Activated CD8-positive, alpha-beta memory T cell treated with anti-CD3 and anti-CD28 coated beads for 36 hours (primary cell): ENCODE data around the gene ADAMTS2. TPM values are rescaled to one million over a fixed set of nuclear protein-coding genes. Genes with fewer than 3 reads are reported as not detected.

Experiments
- CTCF ChIA-PET: fragments of 350-600 bp; sonication (Branson Sonifier 250); formaldehyde crosslinking; loops from one replicate; lab custom pipeline; 2021; ENCODE audit warnings: antibody characterized with exemption; lab: Charles Lee
- POLR2A ChIA-PET: fragments of 350-600 bp; sonication (Branson Sonifier 250); formaldehyde crosslinking; loops from one replicate; lab custom pipeline; 2021; ENCODE audit warnings: antibody characterized with exemption; lab: Charles Lee
- total RNA-seq, 2 experiments: library from RNA; stranded (reverse); gene quantifications; one replicate each; pipeline ENCODE4 v1.2.3, GENCODE V29; 2021

Gene ADAMTS2
- total RNA-seq, 2 experiments from 2014 or later: not detected

- CTCF ChIA-PET: interaction anchor here (0.6 kb wide), 1 partner anchor 879 kb away, joined by 3 read pairs; no protein-coding TSS in a partner anchor
- POLR2A ChIA-PET: no interaction called here
Measured at GRCh38 chr5:179131321-179131835, 213.9 kb downstream of the ADAMTS2 start.

- POLR2A ChIA-PET: no interaction called here
Measured at GRCh38 chr5:179130101-179130681, 215.1 kb downstream of the ADAMTS2 start.

GRCh38 chr5:179129607-179130071, 215.6 kb downstream of the ADAMTS2 start:
- POLR2A ChIA-PET: no interaction called here
- CTCF ChIA-PET: no interaction called here

More at GRCh38 chr5:179130101-179130681, 215.1 kb downstream of the ADAMTS2 start:
- CTCF ChIA-PET: no interaction called here

GRCh38 chr5:179128976-179129375, 216.3 kb downstream of the ADAMTS2 start:
- CTCF ChIA-PET: no interaction called here
- POLR2A ChIA-PET: no interaction called here

- ChIA-PET CTCF (no interaction called here), POLR2A (no interaction called here)
Measured at GRCh38 chr5:179128041-179128365, 217.3 kb downstream of the ADAMTS2 start.

- ChIA-PET POLR2A (no interaction called here), CTCF (no interaction called here)
Measured at GRCh38 chr5:179127136-179128040, 217.9 kb downstream of the ADAMTS2 start.

GRCh38 chr5:179126506-179126991, 218.7 kb downstream of the ADAMTS2 start:
- ChIA-PET CTCF (no interaction called here), POLR2A (no interaction called here)

GRCh38 chr5:179125789-179126505, 219.3 kb downstream of the ADAMTS2 start:
- CTCF ChIA-PET: no interaction called here
- POLR2A ChIA-PET: no interaction called here

- CTCF ChIA-PET: no interaction called here
- POLR2A ChIA-PET: no interaction called here
Measured at GRCh38 chr5:179124853-179125788, 220.1 kb downstream of the ADAMTS2 start.

- CTCF ChIA-PET: no interaction called here
- POLR2A ChIA-PET: no interaction called here
Measured at GRCh38 chr5:179124273-179124852, 220.9 kb downstream of the ADAMTS2 start.

GRCh38 chr5:179123491-179124272, 221.6 kb downstream of the ADAMTS2 start:
- ChIA-PET POLR2A (no interaction called here), CTCF (no interaction called here)

- ChIA-PET POLR2A (no interaction called here), CTCF (no interaction called here)
Measured at GRCh38 chr5:179123109-179123426, 222.2 kb downstream of the ADAMTS2 start.

- POLR2A ChIA-PET: no interaction called here
- CTCF ChIA-PET: no interaction called here
Measured at GRCh38 chr5:179122411-179123108, 222.7 kb downstream of the ADAMTS2 start.

GRCh38 chr5:179121667-179122111, 223.6 kb downstream of the ADAMTS2 start:
- POLR2A ChIA-PET: no interaction called here
- CTCF ChIA-PET: interaction anchor here (0.5 kb wide), 1 partner anchor 350 kb away, joined by 3 read pairs; no protein-coding TSS in a partner anchor

- POLR2A ChIA-PET: no interaction called here
- CTCF ChIA-PET: interaction anchor here (0.5 kb wide), 1 partner anchor 349 kb away, joined by 3 read pairs; no protein-coding TSS in a partner anchor
Measured at GRCh38 chr5:179120951-179121666, 224.2 kb downstream of the ADAMTS2 start.

- CTCF ChIA-PET: no interaction called here
Measured at GRCh38 chr5:179120421-179120861, 224.8 kb downstream of the ADAMTS2 start.

More at GRCh38 chr5:179120421-179120861, 224.8 kb downstream of the ADAMTS2 start:
- POLR2A ChIA-PET: no interaction called here
